GM08714 (cell line): Measurements from ENCODE around the gene NLGN3.
"Not testable (repeated sequence)": the region's sequence is repeated elsewhere in the genome, so short reads cannot be mapped to it uniquely, and the experiment has no call there.

ENCODE experiments used
- H3K4me3 ChIP-seq: fragments of 200-500 bp; sonication (Bioruptor generic); 2 replicates; pipeline ENCODE4 v1.5.1; 2014; ENCODE audit warnings: mild to moderate bottlenecking, low read length, inconsistent platforms
- ZNF274 ChIP-seq: IDR thresholded peaks from 2 replicates; pipeline ENCODE4 v1.6.1; 2012; ENCODE audit warnings: mild to moderate bottlenecking, low read depth, low read length

The NLGN3 gene

GRCh38 chrX:71173440-71173839 lies 28.8 kb downstream of the NLGN3 start:
- H3K4me3 ChIP-seq, result no peak overlapping the region
- no peak for TF ChIP-seq ZNF274

GRCh38 chrX:71174795-71175194 lies 30.2 kb downstream of the NLGN3 start:
- no peak overlapping the region for H3K4me3 ChIP-seq
- no peak for TF ChIP-seq ZNF274

DNA sequence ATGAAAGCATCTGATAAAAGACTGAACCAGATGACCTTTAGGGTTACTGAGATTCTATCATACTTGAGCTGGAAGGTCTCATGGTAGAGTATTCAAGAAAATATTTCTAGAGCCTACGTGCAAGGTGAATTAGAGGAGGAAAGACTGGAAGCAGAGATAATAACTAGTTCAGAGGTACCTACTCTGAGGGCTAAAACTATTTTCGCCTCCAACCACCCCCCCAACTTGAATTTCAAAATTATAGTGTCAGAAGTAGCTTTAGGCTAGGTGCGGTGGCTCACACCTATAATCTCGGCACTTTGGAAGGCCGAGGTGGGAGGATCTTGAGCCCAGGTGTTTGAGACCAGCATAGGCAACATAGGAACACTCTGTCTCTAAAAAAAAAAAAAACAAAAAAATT lies 30.9 kb downstream of the NLGN3 start:
- no peak overlapping the region for H3K4me3 ChIP-seq
- TF ChIP-seq ZNF274, result no peak

DNA sequence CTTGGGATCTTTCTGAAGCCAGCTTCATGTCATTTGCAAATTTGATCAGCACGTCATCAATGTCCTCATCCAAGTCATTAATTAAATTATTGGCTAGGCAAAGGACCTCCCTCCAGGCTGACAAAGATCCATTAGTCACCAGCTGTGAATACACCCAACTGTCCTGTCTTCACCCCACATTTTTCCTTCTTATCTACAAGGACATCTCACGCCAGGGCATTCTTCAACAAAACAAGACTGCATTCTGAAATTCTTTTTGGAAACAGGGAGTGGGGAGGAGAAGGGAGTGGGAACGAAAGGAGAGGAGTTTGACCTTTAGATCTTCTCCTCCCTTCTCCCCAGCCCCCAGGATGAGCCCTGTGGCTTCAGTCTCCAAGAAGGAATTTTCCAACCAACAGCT lies 32.7 kb downstream of the NLGN3 start:
- no peak overlapping the region for H3K4me3 ChIP-seq
- TF ChIP-seq ZNF274, result no peak

DNA sequence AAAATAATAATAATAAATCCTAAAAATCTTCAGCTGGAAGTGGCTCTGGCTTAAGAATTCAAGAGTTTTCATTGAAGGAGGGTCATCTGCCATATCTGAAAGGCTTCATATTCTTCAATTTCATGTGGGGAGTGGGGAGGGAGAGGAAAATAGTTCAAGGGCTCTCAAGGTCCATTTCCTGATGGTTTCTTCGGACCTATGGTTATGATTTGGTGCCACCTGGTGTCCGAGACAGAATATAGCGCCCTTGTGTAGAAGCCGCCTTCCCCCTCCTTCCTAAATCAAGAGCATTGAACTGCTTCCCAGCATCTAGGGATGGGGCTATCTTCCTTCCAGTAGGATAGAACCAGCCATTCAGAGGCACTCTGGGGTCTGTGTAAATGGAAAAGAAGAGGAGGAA lies 34.3 kb downstream of the NLGN3 start:
- H3K4me3 ChIP-seq, result no peak overlapping the region
- no peak for TF ChIP-seq ZNF274

DNA sequence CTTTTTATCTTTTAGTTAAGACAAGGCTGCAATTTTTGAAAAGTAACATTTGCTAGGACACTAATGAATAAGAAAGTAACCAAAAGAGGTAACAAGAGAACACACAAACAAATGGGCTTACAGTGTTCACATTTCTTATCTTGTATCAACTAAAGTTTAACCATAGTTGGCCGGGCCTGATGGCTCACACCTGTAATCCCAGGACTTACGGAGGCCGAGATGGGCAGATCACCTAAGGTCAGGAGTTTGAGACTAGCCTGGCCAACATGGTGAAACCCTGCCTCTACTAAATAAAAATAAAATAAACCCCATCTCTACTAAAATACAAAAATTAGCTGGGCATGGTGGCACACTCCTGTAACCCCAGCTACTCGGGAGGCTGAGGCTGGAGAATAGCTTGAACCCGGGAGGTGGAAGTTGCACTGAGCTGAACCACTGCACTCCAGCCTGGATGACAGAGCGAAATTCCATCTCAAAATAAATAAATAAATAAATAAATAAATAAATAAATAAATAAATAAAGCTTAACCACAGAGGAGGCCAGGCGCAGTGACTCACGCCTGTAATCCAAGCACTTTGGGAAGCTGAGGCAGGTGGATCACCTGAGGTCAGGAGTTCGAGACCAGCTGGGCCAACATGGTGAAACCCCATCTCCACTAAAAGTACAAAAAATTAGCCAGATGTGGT lies 36.1 kb downstream of the NLGN3 start:
- H3K4me3 ChIP-seq, result not testable (repeated sequence)

- TF ChIP-seq ZNF274, result no peak
- peak overlapping the region; percentile 36; the same call in 1 of the 2 replicates for H3K4me3 ChIP-seq
Measured at GRCh38 chrX:71181558-71181909, 36.9 kb downstream of the NLGN3 start.

- TF ChIP-seq ZNF274, result no peak
- H3K4me3 ChIP-seq, result peak overlapping the region; percentile 41; the same call in 1 of the 2 replicates
Measured at GRCh38 chrX:71181910-71182799, 37.5 kb downstream of the NLGN3 start.

DNA sequence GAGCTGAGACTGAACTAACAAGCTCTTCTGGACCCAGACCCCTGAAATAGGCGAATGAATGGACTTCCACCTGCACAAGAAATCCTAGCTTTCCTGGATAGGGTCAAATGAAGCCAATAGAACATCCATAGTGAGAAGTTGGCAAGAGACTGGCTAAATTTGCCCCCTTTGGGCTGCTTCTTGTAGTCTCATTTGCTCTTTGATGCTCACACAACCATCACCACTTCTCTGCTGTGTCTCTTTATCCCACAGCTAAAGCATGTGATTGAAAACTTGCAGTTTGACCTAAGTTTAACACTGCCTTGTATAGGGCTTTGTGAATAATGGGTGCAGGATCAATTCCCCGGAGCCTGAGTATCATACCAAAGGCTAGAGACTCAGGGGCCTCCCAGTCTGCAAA lies 38.2 kb downstream of the NLGN3 start:
- TF ChIP-seq ZNF274, result no peak
- peak overlapping the region; percentile 41; the same call in 1 of the 2 replicates for H3K4me3 ChIP-seq

GRCh38 chrX:71183341-71183740 lies 38.7 kb downstream of the NLGN3 start:
- TF ChIP-seq ZNF274, result no peak

GRCh38 chrX:71184092-71184491 lies 39.5 kb downstream of the NLGN3 start:
- no peak for TF ChIP-seq ZNF274
- H3K4me3 ChIP-seq, result no peak overlapping the region

More at GRCh38 chrX:71183341-71183740, 38.7 kb downstream of the NLGN3 start:
- H3K4me3 ChIP-seq, result no peak overlapping the region

DNA sequence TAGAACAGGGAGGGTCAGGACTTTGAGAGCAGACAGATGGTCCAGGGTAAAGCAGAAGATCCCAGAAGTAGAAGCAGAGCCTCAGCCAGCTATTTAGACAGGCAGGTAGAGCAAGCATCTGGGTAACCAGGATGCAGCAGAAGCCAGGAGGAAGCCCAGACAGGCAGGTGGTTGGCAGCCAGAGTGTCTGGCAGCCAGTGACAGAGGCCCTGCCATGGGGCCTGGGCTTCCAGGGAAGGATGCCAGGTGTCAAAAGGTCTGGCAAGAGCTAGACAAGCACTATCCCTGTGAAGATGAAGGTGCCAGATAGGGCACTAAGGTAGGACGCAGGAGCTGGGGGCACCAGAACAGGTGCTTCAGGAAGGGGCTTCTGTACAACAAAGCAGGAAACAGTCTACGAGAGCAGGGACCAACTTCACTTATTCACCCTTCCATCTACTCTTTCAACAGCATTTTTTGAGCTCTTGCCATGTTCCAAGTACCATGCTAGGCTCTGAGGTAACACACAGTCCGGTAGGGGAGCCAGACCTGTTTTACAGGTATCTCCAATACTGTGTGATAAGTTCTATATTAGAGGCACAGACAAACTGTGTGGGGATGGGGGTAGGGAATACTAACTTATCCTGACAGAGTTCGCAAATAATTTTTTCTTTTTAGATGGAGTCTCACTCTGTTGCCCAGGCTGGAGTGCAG lies 40.3 kb downstream of the NLGN3 start:
- no peak for TF ChIP-seq ZNF274

DNA sequence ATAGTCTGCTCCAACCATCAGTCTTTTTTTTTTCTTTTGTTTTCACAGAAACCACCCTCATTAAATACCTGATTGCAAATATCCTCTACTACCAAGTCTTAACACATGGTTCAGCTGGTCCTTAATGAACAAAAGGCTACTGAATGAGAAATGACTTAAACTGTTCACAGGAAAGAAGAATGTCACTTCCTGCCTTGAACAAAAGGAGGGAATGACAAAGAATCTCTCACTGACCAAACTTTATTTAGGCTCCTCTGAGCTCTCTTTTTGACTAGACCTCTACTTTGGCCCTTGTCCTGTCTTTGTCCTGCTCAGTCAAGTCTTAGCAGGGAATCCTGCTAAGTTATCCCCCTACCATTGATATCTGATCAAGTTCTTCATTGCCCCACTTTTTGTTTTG lies 46.6 kb downstream of the NLGN3 start:
- H3K4me3 ChIP-seq, result no peak overlapping the region
- TF ChIP-seq ZNF274, result no peak

More for the DNA sequence above, 40.3 kb downstream of the NLGN3 start:
- no peak overlapping the region for H3K4me3 ChIP-seq

DNA sequence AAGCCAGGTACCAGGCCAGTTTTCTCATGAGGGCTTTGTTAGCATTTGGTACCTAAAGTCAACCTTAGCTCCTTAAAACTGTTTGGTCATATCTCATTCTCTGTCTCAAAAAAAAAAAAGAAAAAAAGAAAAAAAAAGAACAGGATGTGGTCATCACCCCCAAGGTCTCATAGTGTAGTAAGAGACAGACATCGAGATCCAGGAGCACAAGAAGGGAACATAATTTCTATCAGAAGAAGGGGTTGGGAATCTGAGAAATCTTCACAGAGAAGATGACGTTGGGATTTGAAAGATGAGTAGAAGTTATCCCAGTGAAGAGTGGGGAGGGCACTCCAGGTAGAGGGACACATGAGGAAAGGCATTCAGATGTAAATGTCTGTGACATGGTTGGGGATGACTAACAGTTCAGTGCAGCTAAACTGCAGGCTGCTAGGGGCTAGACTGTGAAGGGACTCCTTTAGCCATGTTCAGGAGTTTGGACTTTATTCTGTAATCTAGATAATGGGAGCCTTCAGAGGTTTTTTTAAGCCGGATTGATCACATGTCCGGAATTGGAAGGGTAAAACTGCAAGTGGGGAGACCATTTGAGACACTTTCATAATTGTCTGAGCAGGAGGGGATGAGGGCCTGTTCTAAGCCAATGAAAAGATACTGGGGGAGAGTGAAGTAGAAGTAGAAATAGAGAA lies 51.5 kb downstream of the NLGN3 start:
- no peak for TF ChIP-seq ZNF274
- H3K4me3 ChIP-seq, result peak overlapping the region; percentile 88
